ENCODE data around the gene PTGES.

GRCh38 chr9:129776566-129776937, 23.7 kb upstream of the PTGES start:
- TF ChIP-seq RAD21 (IDR thresholded peaks at IDR 0.05; ENCODE audit: low read depth) (no peak), NFIC (IDR thresholded peaks at IDR 0.05) (no peak), TEAD4 (IDR thresholded peaks at IDR 0.05) (no peak), MAX (IDR thresholded peaks at IDR 0.05) (no peak), USF1 (IDR thresholded peaks at IDR 0.05) (no peak), TAF1 (IDR thresholded peaks at IDR 0.05; ENCODE audit: low read depth) (no peak)
- TF ChIP-seq, protein P1, sequence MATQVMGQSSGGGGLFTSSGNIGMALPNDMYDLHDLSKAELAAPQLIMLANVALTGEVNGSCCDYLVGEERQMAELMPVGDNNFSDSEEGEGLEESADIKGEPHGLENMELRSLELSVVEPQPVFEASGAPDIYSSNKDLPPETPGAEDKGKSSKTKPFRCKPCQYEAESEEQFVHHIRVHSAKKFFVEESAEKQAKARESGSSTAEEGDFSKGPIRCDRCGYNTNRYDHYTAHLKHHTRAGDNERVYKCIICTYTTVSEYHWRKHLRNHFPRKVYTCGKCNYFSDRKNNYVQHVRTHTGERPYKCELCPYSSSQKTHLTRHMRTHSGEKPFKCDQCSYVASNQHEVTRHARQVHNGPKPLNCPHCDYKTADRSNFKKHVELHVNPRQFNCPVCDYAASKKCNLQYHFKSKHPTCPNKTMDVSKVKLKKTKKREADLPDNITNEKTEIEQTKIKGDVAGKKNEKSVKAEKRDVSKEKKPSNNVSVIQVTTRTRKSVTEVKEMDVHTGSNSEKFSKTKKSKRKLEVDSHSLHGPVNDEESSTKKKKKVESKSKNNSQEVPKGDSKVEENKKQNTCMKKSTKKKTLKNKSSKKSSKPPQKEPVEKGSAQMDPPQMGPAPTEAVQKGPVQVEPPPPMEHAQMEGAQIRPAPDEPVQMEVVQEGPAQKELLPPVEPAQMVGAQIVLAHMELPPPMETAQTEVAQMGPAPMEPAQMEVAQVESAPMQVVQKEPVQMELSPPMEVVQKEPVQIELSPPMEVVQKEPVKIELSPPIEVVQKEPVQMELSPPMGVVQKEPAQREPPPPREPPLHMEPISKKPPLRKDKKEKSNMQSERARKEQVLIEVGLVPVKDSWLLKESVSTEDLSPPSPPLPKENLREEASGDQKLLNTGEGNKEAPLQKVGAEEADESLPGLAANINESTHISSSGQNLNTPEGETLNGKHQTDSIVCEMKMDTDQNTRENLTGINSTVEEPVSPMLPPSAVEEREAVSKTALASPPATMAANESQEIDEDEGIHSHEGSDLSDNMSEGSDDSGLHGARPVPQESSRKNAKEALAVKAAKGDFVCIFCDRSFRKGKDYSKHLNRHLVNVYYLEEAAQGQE (IDR thresholded peaks at IDR 0.05; ENCODE audit: low read depth) = no peak

Data from Ishikawa (cell line).